Endodermal cell (in vitro differentiated cells): ENCODE results near the gene HSPG2. TPM values are rescaled to one million over a fixed set of nuclear protein-coding genes. Genes with fewer than 3 reads are reported as not detected.
"Not testable (repeated sequence)": the region's sequence is repeated elsewhere in the genome, so short reads cannot be mapped to it uniquely, and the experiment has no call there.

Experiments used
- DNase-seq: peaks from one replicate; pipeline ENCODE4 v3.0.0-alpha.2; 2017
- H3K27ac ChIP-seq: 2 replicates; pipeline ENCODE4 v1.5.1; 2013; ENCODE audit warnings: mild to moderate bottlenecking, low read depth, low read length, moderate library complexity
- H3K27me3 ChIP-seq: 2 replicates; pipeline ENCODE4 v1.6.1; 2013; ENCODE audit warnings: mild to moderate bottlenecking, low read length, moderate library complexity; ENCODE audit not compliant: insufficient read depth, control insufficient read depth, poor library complexity, severe bottlenecking
- H3K36me3 ChIP-seq: 2 replicates; pipeline ENCODE4 v1.7.0; 2013; ENCODE audit warnings: mild to moderate bottlenecking, low read length, moderate library complexity; ENCODE audit not compliant: control insufficient read depth, insufficient read depth
- H3K4me1 ChIP-seq: one replicate; pipeline ENCODE4 v1.7.0; 2013; ENCODE audit warnings: low read length; ENCODE audit not compliant: control insufficient read depth, insufficient read depth
- H3K4me3 ChIP-seq: 2 replicates; pipeline ENCODE4 v1.5.1; 2013; ENCODE audit warnings: mild to moderate bottlenecking, low read length, moderate library complexity
- H3K9ac ChIP-seq: 2 replicates; pipeline ENCODE4 v1.6.1; 2013; ENCODE audit warnings: mild to moderate bottlenecking, low read length, moderate library complexity; ENCODE audit not compliant: poor library complexity, severe bottlenecking; ENCODE audit errors: extremely low read depth
- H3K9me3 ChIP-seq: 2 replicates; pipeline ENCODE4 v1.6.1; 2013; ENCODE audit warnings: mild to moderate bottlenecking, low read length, moderate library complexity; ENCODE audit not compliant: control insufficient read depth
- H3K27ac Mint-ChIP-seq: 2 replicates; pipeline ENCODE4 v1.8.0; 2020; ENCODE audit warnings: mixed read lengths
- H3K27me3 Mint-ChIP-seq: 2 replicates; pipeline ENCODE4 v1.8.0; 2021; ENCODE audit warnings: mild to moderate bottlenecking, mixed read lengths; ENCODE audit not compliant: insufficient read depth
- H3K36me3 Mint-ChIP-seq: 2 replicates; pipeline ENCODE4 v1.8.0; 2020; ENCODE audit warnings: low read depth, mixed read lengths
- H3K4me1 Mint-ChIP-seq: 2 replicates; pipeline ENCODE4 v1.8.0; 2020; ENCODE audit warnings: mixed read lengths
- H3K4me3 Mint-ChIP-seq: 2 replicates; pipeline ENCODE4 v1.8.0; 2020; ENCODE audit warnings: mild to moderate bottlenecking, moderate library complexity, mixed read lengths
- H3K9me3 Mint-ChIP-seq: 2 replicates; pipeline ENCODE4 v1.8.0; 2020; ENCODE audit warnings: mild to moderate bottlenecking, mixed read lengths
- CTCF ChIP-seq: fragments of 200-600 bp; sonication (generic); conservative IDR thresholded peaks from 2 replicates; pipeline ENCODE4 v1.5.0; 2021; ENCODE audit warnings: antibody characterized with exemption, mild to moderate bottlenecking
- WGBS, 2 experiments: methylation state at CpG; one replicate each; pipeline versions ENCODE4 v1.1.5 to v1.1.7; 2013; ENCODE audit warnings: missing lambda C conversion rate in 2 of 2, mixed read lengths in 1 of 2; ENCODE audit not compliant: insufficient coverage in 1 of 2, insufficient read length in 1 of 2; 5-methylcytosine and 5-hydroxymethylcytosine counted together
- total RNA-seq, 2 donors: library from RNA; stranded (reverse); fragmentation: NEBNext Ultra II Directional in 1 of 2; extraction: Animal tissue kit (Norgen Biotek cat#: 25700) in 1 of 2; gene quantifications; 2 replicates in 1 of 2; 3 replicates in 1 of 2; pipeline ENCODE4 v1.2.1, GENCODE V29; 2021

Gene HSPG2
- total RNA-seq, 2 donors from 2014 or later = 222 to 227 TPM

DNA sequence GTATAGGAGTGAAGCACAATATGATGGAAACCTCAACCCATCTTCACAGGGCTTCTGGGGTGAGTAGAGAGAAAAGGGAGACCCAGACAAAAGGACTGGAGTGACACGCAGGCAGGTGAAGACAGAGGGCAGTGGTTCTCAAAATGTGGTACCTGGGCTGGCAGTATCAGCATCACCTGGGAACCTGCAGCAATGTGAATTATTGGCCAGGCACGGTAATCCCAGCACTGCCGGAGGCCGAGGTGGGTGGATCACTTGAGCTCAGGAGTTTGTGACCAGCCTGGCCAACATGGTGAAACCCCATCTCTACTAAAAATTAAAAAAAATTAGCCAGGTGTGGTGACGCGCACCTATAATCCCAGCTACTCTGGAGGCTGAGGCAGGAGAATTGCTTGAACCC, 45.0 kb upstream of the HSPG2 start:
- H3K27ac Mint-ChIP-seq, H3K36me3 Mint-ChIP-seq, H3K4me3 ChIP-seq, H3K27me3 ChIP-seq, H3K27ac ChIP-seq, H3K4me1 ChIP-seq, H3K4me1 Mint-ChIP-seq, H3K36me3 ChIP-seq, H3K4me3 Mint-ChIP-seq, H3K27me3 Mint-ChIP-seq, H3K9me3 ChIP-seq, H3K9me3 Mint-ChIP-seq, H3K9ac ChIP-seq: not testable (repeated sequence)
- peak; percentile 65 for DNase-seq
- TF ChIP-seq CTCF = peak; percentile 47
- WGBS, 2 experiments = 86 to 89% methylated on average over 6 of the region's 6 CpGs

DNA sequence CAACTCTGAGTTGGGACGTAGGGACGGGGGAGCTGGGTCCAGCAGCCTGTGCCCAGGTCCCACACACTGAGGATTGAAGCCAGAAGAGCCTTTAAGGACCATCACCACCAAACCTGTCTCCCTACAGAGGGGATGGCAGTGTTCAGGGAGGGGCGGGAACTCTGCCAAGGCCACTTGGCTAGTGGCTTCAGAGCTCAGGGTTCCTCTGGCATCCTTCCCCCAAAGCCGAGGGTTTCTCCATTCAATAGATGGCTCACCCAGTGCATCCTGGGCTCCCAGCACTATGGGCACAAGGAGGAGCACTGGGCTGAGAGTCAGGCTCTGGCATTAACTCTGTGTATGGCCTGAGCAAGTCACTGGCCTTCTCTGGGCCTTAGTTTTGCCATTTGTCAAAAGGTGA, 44.1 kb upstream of the HSPG2 start:
- not testable (repeated sequence) for H3K9me3 ChIP-seq, H3K27me3 ChIP-seq, H3K27me3 Mint-ChIP-seq, H3K27ac Mint-ChIP-seq, H3K9ac ChIP-seq, H3K4me3 Mint-ChIP-seq, H3K4me3 ChIP-seq, H3K9me3 Mint-ChIP-seq, H3K4me1 Mint-ChIP-seq, H3K36me3 ChIP-seq, H3K4me1 ChIP-seq, H3K36me3 Mint-ChIP-seq, H3K27ac ChIP-seq, DNase-seq
- 95 to 96% methylated on average over 2 of the region's 4 CpGs for WGBS, 2 experiments

- H3K4me3 Mint-ChIP-seq, H3K4me1 Mint-ChIP-seq, H3K36me3 ChIP-seq, H3K9me3 Mint-ChIP-seq, H3K27me3 Mint-ChIP-seq, H3K27ac ChIP-seq, H3K27me3 ChIP-seq, H3K4me1 ChIP-seq, H3K27ac Mint-ChIP-seq, H3K9ac ChIP-seq, H3K4me3 ChIP-seq, H3K36me3 Mint-ChIP-seq, H3K9me3 ChIP-seq: not testable (repeated sequence)
- peak; percentile 54 for TF ChIP-seq CTCF
- WGBS, 2 experiments = 75 to 83% methylated on average over 4 to 17 of the region's 21 CpGs
- peak; percentile 75 for DNase-seq
Observed at GRCh38 chr1:21980515-21981220, 43.6 kb upstream of the HSPG2 start.

DNA sequence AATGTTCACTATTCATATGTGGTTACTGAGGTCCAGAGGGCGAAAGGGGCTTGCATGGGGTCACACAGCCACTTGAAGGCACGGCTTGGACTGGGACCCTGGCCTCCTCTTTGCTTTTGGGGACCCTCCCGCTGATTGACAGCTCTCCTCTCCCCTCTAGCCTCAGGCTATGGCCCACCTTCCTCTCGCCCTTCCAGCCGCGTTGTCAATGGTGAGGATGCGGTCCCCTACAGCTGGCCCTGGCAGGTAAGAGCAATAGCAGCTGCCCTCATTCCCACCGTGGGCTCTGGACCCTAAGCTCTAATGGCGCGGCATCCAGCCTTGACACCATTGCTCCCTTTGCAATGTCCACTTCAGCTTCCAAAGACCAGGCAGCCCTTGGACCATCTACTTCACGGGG, 41.1 kb upstream of the HSPG2 start:
- peaks cover 18% of the 10 kb centered on the region for H3K4me1 Mint-ChIP-seq
- not testable (repeated sequence) for H3K4me3 Mint-ChIP-seq, H3K27ac Mint-ChIP-seq, H3K27ac ChIP-seq, H3K36me3 ChIP-seq, H3K9ac ChIP-seq, H3K27me3 ChIP-seq, H3K4me3 ChIP-seq, H3K4me1 ChIP-seq, H3K36me3 Mint-ChIP-seq, H3K9me3 Mint-ChIP-seq, H3K9me3 ChIP-seq, H3K27me3 Mint-ChIP-seq
- peak; percentile 32 for DNase-seq
- 90 to 95% methylated on average over 11 of the region's 11 CpGs for WGBS, 2 experiments

GRCh38 chr1:21976703-21977239, 39.7 kb upstream of the HSPG2 start, which contains the start of gene CELA3B:
CELA3B (plus strand) TSS chr1:21977022; CDS start chr1:21977040, 18 bp downstream.
- H3K36me3 Mint-ChIP-seq, H3K9me3 Mint-ChIP-seq, H3K27me3 ChIP-seq, H3K4me1 ChIP-seq, H3K36me3 ChIP-seq, H3K27me3 Mint-ChIP-seq, H3K9ac ChIP-seq, H3K9me3 ChIP-seq, H3K27ac ChIP-seq, H3K4me3 ChIP-seq, H3K4me3 Mint-ChIP-seq: not testable (repeated sequence)
- H3K27ac Mint-ChIP-seq = peak within 1 kb of the TSS; percentile 39
- peaks cover 25% of the 10 kb centered on the region for H3K4me1 Mint-ChIP-seq
- DNase-seq = peak; percentile 36
- WGBS, 2 experiments = 93 to 96% methylated on average over 5 to 9 of the region's 9 CpGs

DNA sequence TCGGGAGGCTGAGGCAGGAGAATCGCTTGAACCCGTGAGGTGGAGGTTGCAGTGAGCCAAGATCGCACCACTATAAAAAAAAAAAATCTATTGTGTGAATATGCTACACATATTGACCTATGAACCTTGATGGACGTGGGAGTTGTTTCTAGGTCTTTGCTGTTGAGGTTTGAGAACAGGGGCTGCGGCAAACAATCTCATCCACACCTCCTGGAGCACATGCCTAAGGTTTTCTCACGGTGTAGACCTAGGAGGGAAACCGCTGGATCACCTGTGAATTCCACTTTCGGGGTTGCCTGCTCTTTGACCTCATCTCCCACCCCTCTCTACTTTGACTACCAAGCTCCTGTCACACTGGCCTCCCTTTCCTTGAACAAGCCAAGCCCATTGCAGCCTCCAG, 38.2 kb upstream of the HSPG2 start:
- not testable (repeated sequence) for H3K9ac ChIP-seq, H3K4me1 ChIP-seq, H3K9me3 ChIP-seq, H3K36me3 Mint-ChIP-seq, H3K4me3 ChIP-seq, H3K27ac ChIP-seq, H3K36me3 ChIP-seq, H3K27me3 Mint-ChIP-seq, H3K4me3 Mint-ChIP-seq, H3K27me3 ChIP-seq, H3K9me3 Mint-ChIP-seq
- Mint-ChIP-seq H3K27ac (peak overlapping the region; percentile 48), H3K4me1 (peaks cover 29% of the 10 kb centered on the region)
- 90 to 94% methylated on average over 2 to 7 of the region's 9 CpGs for WGBS, 2 experiments
- DNase-seq = peak; percentile 48
